Loucy (cell line): ENCODE results near the gene BCL2L14.
A peak's percentile ranks its signal among the peaks of the same experiment; 100 is the strongest.

Source experiments
- H2AFZ ChIP-seq: fragments of 200-600 bp; sonication (generic); 2 replicates; pipeline ENCODE4 v1.6.0; 2016; ENCODE audit warnings: antibody characterized with exemption, mild to moderate bottlenecking, low read length, moderate library complexity
- H3F3A ChIP-seq: fragments of 200-600 bp; 2 replicates; pipeline ENCODE4 v1.6.0; 2016; ENCODE audit warnings: antibody characterized with exemption, low read depth, mild to moderate bottlenecking
- H3K27me3 ChIP-seq: fragments of 200-600 bp; sonication (generic); 2 replicates; pipeline ENCODE4 v1.6.1; 2014; ENCODE audit warnings: low read length, mild to moderate bottlenecking; ENCODE audit not compliant: insufficient read depth, poor library complexity, severe bottlenecking
- H3K36me3 ChIP-seq: fragments of 200-600 bp; sonication (generic); 2 replicates; pipeline ENCODE4 v1.6.1; 2016; ENCODE audit warnings: low read length; ENCODE audit not compliant: insufficient read depth
- H3K4me1 ChIP-seq: fragments of 200-600 bp; sonication (generic); 2 replicates; pipeline ENCODE4 v1.5.1; 2014; ENCODE audit warnings: low read length, mild to moderate bottlenecking; ENCODE audit not compliant: insufficient read depth, poor library complexity, severe bottlenecking
- H3K4me2 ChIP-seq: fragments of 200-600 bp; sonication (generic); 2 replicates; pipeline ENCODE4 v1.6.0; 2014; ENCODE audit warnings: antibody characterized with exemption, low read length, low read depth, mild to moderate bottlenecking; ENCODE audit not compliant: poor library complexity, severe bottlenecking
- H3K4me3 ChIP-seq: fragments of 200-600 bp; sonication (generic); 2 replicates; pipeline ENCODE4 v1.5.1; 2014; ENCODE audit warnings: low read length, mild to moderate bottlenecking, mixed read lengths; ENCODE audit not compliant: poor library complexity, severe bottlenecking
- H3K79me2 ChIP-seq: fragments of 200-600 bp; sonication (generic); 2 replicates; pipeline ENCODE4 v1.6.1; 2014; ENCODE audit warnings: low read length; ENCODE audit not compliant: insufficient read depth
- H3K9ac ChIP-seq: fragments of 200-600 bp; sonication (generic); 2 replicates; pipeline ENCODE4 v1.6.0; 2014; ENCODE audit warnings: mild to moderate bottlenecking, low read depth, low read length, moderate library complexity; ENCODE audit not compliant: poor library complexity, severe bottlenecking
- H3K9me2 ChIP-seq: fragments of 200-600 bp; sonication (generic); replicated peaks from 2 replicates; pipeline ENCODE4 v1.6.1; 2016; ENCODE audit warnings: low read depth, low read length, mixed read lengths
- H3K9me3 ChIP-seq: fragments of 200-600 bp; sonication (generic); 2 replicates; pipeline ENCODE4 v1.6.1; 2014; ENCODE audit warnings: mild to moderate bottlenecking, antibody characterized with exemption, low read length, low read depth; ENCODE audit not compliant: insufficient read depth
- H4K20me1 ChIP-seq: fragments of 200-600 bp; sonication (generic); 2 replicates; pipeline ENCODE4 v1.6.0; 2014; ENCODE audit warnings: antibody characterized with exemption, low read length, mild to moderate bottlenecking; ENCODE audit not compliant: insufficient read depth, poor library complexity, severe bottlenecking
- EZH2phosphoT487 ChIP-seq: fragments of 200-600 bp; IDR thresholded peaks from 2 replicates; pipeline ENCODE4 v1.6.1; 2018; ENCODE audit warnings: antibody characterized with exemption, mild to moderate bottlenecking, moderate library complexity, borderline replicate concordance
- TF ChIP-seq, protein P1 (sequence below): fragments of 200-600 bp; sonication (generic); conservative IDR thresholded peaks from 2 replicates; pipeline ENCODE4 v1.5.1; 2014; ENCODE audit warnings: mild to moderate bottlenecking, antibody characterized with exemption, low read length

The BCL2L14 gene

DNA sequence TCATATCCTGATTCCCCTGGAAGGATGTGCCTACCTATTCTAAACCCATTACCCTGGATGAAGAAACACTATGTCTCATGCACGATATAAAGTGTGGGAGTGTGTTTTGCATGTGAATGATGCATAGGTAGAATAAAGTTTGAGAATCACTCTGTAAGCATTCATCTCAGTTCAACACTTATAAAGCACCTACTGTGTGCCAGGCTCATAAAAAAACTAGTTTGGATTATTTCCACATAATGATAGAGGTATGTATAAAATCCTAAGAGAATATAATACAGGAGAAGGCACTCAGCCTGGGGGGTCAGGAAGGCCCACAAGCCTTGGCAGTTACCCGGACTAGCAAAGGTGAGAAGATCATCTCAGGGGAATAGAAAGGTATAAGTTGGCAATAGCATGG is 41.1 kb upstream of the BCL2L14 start:
- no peak overlapping the region for H3K4me3 ChIP-seq
- H3K9me2 ChIP-seq = no peaks in the 10 kb centered on the region
- H3K9me3 ChIP-seq = no peaks in the 10 kb centered on the region
- no peaks in the 10 kb centered on the region for H3K27me3 ChIP-seq
- H4K20me1 ChIP-seq = no peaks in the 10 kb centered on the region
- no peak overlapping the region for H3K4me2 ChIP-seq
- H2AFZ ChIP-seq = no peak overlapping the region
- H3K79me2 ChIP-seq = no peaks in the 10 kb centered on the region
- H3K9ac ChIP-seq = no peak overlapping the region
- no peaks in the 10 kb centered on the region for H3F3A ChIP-seq
- TF ChIP-seq EZH2phosphoT487 = no peak
- TF ChIP-seq, protein P1, sequence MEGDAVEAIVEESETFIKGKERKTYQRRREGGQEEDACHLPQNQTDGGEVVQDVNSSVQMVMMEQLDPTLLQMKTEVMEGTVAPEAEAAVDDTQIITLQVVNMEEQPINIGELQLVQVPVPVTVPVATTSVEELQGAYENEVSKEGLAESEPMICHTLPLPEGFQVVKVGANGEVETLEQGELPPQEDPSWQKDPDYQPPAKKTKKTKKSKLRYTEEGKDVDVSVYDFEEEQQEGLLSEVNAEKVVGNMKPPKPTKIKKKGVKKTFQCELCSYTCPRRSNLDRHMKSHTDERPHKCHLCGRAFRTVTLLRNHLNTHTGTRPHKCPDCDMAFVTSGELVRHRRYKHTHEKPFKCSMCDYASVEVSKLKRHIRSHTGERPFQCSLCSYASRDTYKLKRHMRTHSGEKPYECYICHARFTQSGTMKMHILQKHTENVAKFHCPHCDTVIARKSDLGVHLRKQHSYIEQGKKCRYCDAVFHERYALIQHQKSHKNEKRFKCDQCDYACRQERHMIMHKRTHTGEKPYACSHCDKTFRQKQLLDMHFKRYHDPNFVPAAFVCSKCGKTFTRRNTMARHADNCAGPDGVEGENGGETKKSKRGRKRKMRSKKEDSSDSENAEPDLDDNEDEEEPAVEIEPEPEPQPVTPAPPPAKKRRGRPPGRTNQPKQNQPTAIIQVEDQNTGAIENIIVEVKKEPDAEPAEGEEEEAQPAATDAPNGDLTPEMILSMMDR = no peak
- no peaks in the 10 kb centered on the region for H3K36me3 ChIP-seq
- peaks cover 3% of the 10 kb centered on the region for H3K4me1 ChIP-seq

DNA sequence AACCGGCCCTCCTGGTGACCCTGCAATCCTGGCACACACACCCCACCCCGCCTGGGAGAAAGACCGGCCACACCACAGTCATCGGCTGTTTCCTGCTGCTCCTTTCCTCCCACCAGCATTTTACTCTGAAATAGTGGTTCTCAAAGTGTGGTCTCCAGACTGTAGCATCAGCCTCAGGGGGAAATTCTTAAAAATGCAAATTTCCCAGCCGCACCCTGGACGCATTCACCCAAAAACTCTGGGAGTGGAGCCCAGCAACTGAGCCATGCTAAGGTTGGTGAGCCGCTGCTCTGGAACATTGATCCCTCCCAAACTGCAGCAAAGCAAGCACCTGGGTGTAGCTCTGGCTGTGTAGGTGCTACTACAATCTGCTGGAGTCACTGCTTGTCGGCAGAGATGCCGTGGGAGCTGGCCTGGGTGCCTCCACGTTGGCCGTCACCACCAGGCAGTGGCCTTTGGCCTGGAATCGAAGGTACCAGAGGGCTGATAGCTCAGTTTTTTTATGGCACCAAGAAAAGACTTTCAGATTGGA is 38.4 kb upstream of the BCL2L14 start:
- no peaks in the 10 kb centered on the region for H3K9me2 ChIP-seq
- TF ChIP-seq, protein P1 = no peak
- TF ChIP-seq EZH2phosphoT487 = no peak
- H3K9me3 ChIP-seq = no peaks in the 10 kb centered on the region
- H3K4me2 ChIP-seq = no peak overlapping the region
- H3K27me3 ChIP-seq = no peaks in the 10 kb centered on the region
- no peak overlapping the region for H2AFZ ChIP-seq
- H4K20me1 ChIP-seq = no peaks in the 10 kb centered on the region
- H3K4me1 ChIP-seq = peaks cover 3% of the 10 kb centered on the region
- H3K4me3 ChIP-seq = no peak overlapping the region
- no peaks in the 10 kb centered on the region for H3F3A ChIP-seq
- H3K9ac ChIP-seq = no peak overlapping the region
- H3K79me2 ChIP-seq = no peaks in the 10 kb centered on the region
- H3K36me3 ChIP-seq = no peaks in the 10 kb centered on the region

DNA sequence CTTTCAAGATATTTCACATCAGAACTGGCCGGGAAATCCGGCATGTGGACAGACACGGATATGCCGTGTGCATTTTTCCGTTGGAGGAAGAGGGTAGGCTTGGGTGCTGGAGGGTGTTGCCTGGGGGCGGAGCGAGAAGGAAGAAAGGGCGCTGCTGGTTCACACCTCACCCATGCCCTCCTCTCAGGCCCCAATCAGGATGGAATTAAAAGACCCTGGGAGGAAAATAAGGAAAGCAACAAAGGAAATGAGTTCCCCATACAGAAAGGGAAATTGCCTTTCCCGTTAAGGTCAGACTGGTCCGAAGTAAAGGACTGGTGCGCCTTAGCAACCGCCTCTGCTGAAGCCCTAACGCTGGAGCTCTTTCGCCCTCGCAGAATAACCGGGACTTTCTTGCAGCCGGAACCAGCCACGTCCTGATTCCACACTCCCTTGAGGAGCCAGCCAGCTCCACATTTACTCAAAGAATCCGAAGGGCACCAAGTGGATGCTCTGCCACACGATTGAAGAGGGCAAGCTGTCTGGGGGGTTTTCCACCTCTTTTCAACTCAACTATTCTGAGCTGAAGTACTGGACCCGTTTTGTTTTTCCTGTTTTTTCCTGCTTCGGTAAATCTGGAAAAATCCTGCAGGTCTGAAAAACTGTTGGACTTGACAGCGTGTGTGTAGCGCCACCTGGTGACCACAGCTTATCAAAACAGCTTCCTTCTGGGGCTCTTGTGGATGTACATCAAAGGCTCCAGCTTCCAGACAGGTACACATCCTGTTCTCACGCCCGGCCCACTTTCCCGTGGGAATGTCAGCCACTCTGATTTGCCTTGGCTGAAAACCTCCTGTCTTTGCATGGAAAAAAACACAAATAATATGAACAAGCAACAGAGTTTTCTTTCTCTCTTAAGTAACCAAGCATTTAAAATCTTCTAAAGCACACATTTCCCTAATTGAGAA is 37.6 kb upstream of the BCL2L14 start:
- Histone ChIP-seq H3K36me3 (no peaks in the 10 kb centered on the region), H3K9ac (no peak overlapping the region), H3F3A (no peaks in the 10 kb centered on the region), H4K20me1 (no peaks in the 10 kb centered on the region), H3K4me3 (no peak overlapping the region), H3K4me1 (peaks cover 3% of the 10 kb centered on the region), H3K9me2 (no peaks in the 10 kb centered on the region), H3K4me2 (no peak overlapping the region), H3K9me3 (no peaks in the 10 kb centered on the region), H2AFZ (no peak overlapping the region), H3K79me2 (no peaks in the 10 kb centered on the region), H3K27me3 (no peaks in the 10 kb centered on the region)
- TF ChIP-seq, protein P1 = peak; percentile 75
- no peak for TF ChIP-seq EZH2phosphoT487
